HEK293T (cell line): ENCODE measurements around the gene MYPOP.

Experiments
- ARNT ChIP-seq: fragments of 450-650 bp; IDR thresholded peaks from 2 replicates; pipeline ENCODE4 v1.6.1; 2017; ENCODE audit warnings: mild to moderate bottlenecking
- BHLHE40 ChIP-seq: fragments of 450-650 bp; IDR thresholded peaks from 2 replicates; pipeline ENCODE4 v1.6.1; 2016; ENCODE audit warnings: mild to moderate bottlenecking, moderate library complexity, borderline replicate concordance
- FOXA1 ChIP-seq: fragments of 450-650 bp; IDR thresholded peaks from 2 replicates; pipeline ENCODE4 v1.6.1; 2016; ENCODE audit warnings: mild to moderate bottlenecking
- FOXK2 ChIP-seq: fragments of 450-650 bp; IDR thresholded peaks from 2 replicates; pipeline ENCODE4 v1.6.1; 2016; ENCODE audit warnings: mild to moderate bottlenecking
- FOXM1 ChIP-seq: fragments of 450-650 bp; IDR thresholded peaks from 2 replicates; pipeline ENCODE4 v1.6.1; 2017; ENCODE audit warnings: mild to moderate bottlenecking, borderline replicate concordance
- L3MBTL2 ChIP-seq: fragments of 450-650 bp; conservative IDR thresholded peaks from 2 replicates; pipeline ENCODE4 v1.6.1; 2016; ENCODE audit warnings: mild to moderate bottlenecking
- LEF1 ChIP-seq: fragments of 450-650 bp; IDR thresholded peaks from 2 replicates; pipeline ENCODE4 v1.6.1; 2017; ENCODE audit warnings: mild to moderate bottlenecking, borderline replicate concordance
- NFRKB ChIP-seq: fragments of 450-650 bp; IDR thresholded peaks from 2 replicates; pipeline ENCODE4 v1.6.1; 2016; ENCODE audit warnings: mild to moderate bottlenecking, moderate library complexity
- SP1 ChIP-seq: fragments of 450-650 bp; IDR thresholded peaks from 2 replicates; pipeline ENCODE4 v1.6.1; 2017
- SUZ12 ChIP-seq: fragments of 450-650 bp; IDR thresholded peaks from 2 replicates; pipeline ENCODE4 v1.6.1; 2016; ENCODE audit warnings: mild to moderate bottlenecking
- TARDBP ChIP-seq: fragments of 450-650 bp; IDR thresholded peaks from 2 replicates; pipeline ENCODE4 v1.6.1; 2016
- TF ChIP-seq, protein P1 (sequence below): fragments of 450-650 bp; IDR thresholded peaks from 2 replicates; pipeline ENCODE4 v1.6.1; 2016

DNA sequence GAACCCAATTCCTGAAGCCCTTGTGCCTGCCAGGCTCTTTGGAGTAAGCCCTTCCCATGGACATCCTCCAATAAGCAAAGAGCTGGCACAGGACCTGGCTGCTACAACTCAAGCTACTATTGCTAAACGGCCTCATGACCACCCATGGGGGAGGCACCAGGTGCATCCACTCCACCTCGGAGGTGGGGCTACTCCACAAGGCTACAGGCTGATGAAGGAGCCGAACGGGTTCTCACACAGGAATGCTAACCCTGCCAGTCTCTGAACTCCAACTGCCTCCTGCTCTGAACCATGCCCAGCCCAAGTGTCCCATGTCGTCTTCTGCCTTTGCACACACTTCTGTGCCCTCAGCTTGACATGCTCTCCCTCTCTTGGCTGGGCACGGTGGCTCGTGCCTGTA lies 49.4 kb downstream of the MYPOP start:
- TF ChIP-seq LEF1 (no peak), NFRKB (no peak), BHLHE40 (no peak), SP1 (no peak), TARDBP (no peak), FOXM1 (no peak), FOXK2 (no peak), SUZ12 (no peak), L3MBTL2 (no peak), FOXA1 (no peak), ARNT (no peak)
- TF ChIP-seq, protein P1, sequence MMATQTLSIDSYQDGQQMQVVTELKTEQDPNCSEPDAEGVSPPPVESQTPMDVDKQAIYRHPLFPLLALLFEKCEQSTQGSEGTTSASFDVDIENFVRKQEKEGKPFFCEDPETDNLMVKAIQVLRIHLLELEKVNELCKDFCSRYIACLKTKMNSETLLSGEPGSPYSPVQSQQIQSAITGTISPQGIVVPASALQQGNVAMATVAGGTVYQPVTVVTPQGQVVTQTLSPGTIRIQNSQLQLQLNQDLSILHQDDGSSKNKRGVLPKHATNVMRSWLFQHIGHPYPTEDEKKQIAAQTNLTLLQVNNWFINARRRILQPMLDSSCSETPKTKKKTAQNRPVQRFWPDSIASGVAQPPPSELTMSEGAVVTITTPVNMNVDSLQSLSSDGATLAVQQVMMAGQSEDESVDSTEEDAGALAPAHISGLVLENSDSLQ, result no peak
